SHP77 treated with DMSO at 0.1 percent for 48 hours (cell line): Measurements from ENCODE around the gene GLB1L3.
"Not testable (repeated sequence)": the region's sequence is repeated elsewhere in the genome, so short reads cannot be mapped to it uniquely, and the experiment has no call there.

Source experiments
- DNase-seq: peaks from one replicate; lab custom pipeline; 2025; lab: John Stamatoyannopoulos, UW

Gene GLB1L3

DNA sequence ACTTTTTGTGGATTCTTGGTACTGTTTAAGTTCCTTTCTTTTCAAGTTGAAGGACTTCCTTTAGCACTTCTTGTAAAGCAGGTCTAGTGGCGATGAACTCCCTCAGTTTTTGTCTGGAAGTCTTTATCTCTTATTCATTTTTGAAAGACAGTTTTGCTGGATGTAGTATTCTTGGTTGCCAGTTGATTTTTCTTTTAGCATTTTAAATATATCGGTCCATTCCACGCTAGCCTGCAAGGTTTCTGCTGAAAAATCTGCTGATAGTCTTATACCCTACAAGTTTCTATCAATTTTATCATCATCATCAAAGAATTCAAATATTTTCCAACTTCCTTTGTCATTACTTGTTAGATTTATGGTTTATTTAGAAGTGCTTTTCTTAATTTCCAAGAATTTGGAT lies 40.9 kb downstream of the GLB1L3 start:
- DNase-seq: no peak

DNA sequence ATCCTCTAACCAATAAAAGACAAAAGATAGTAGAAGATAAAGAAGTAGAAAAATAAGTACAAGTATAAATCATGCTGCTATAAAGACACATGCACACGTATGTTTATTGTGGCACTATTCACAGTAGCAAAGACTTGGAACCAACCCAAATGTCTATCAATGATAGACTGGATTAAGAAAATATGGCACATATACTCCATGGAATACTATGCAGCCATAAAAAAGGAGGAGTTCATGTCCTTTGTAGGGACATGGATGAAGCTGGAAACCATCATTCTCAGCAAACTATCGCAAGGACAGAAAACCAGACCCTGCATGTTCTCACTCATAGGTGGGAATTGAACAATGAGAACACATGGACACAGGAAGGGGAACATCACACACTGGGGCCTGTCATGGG lies 45.2 kb downstream of the GLB1L3 start:
- not testable (repeated sequence) for DNase-seq

DNA sequence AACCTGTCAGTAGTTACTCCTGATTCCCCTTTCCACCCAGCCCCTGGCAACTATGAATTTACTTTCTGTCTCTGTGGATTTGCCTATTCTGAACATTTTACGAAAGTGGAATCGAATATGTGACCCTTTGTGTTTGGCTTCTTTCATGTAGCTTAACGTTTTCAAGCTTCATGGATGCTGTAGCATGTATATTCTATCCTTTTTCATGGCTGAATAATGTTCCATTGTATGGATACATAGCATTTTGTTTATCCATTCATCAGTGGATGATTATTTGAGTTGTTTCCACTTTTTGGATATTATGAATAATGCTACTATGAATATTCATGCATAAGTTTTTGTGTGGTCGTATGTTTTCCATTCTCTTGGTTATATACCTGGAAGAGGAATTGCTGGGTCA lies 46.4 kb downstream of the GLB1L3 start:
- DNase-seq: no peak

DNA sequence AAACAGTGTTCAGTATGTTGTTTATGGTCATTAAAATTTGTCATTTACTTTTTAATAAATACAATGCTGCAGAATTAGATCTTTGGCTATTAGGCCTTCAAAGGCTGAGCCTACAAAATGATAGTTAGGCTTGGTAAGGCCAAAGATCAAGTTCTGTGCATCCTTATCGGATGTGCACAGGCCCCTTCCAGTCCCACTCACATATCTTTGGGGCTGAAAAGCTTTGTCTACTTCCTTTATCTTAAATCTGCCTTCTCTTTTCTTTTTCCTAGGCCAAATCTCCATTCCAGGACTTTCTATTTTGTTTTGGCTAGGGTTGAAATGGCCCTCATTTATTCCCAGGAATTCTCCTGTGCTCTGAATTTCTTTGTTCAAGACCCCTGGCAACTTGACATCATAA lies 52.3 kb downstream of the GLB1L3 start:
- DNase-seq: no peak

DNA sequence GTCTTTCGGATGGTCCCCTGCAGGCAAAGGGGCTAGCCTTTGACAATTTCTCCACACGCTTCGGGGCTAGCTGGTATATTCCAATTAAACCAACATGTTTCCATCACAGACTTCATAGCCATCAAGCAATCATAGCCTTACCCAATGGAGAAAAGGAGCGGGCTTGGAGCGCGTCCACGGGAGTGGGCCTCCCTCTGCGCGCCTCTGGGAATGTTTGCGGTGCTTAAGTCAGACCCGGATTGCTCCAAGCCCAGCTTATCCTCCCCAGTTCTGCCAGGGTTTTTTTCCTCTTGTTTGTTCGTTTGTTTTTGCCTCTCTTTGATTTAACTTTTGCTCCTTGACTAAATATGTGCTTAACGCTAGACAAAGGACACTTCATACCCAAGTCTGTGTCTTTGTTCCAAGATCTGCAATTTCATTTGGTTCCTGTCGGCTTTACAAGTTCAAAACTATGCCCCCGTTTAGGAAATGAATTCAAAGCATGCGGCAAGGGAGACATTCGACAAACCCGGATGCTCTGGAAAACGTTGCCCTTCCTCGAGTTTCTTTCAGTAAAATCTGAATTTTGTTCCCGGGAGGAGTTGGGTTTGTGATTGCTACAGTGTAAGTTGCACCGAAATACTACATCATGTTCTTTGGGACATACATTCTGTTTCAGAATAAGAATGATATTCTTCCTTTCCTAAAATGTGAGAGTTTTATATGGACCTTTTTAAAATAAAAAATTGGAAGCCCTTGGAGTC lies 54.6 kb downstream of the GLB1L3 start:
- DNase-seq: no peak

DNA sequence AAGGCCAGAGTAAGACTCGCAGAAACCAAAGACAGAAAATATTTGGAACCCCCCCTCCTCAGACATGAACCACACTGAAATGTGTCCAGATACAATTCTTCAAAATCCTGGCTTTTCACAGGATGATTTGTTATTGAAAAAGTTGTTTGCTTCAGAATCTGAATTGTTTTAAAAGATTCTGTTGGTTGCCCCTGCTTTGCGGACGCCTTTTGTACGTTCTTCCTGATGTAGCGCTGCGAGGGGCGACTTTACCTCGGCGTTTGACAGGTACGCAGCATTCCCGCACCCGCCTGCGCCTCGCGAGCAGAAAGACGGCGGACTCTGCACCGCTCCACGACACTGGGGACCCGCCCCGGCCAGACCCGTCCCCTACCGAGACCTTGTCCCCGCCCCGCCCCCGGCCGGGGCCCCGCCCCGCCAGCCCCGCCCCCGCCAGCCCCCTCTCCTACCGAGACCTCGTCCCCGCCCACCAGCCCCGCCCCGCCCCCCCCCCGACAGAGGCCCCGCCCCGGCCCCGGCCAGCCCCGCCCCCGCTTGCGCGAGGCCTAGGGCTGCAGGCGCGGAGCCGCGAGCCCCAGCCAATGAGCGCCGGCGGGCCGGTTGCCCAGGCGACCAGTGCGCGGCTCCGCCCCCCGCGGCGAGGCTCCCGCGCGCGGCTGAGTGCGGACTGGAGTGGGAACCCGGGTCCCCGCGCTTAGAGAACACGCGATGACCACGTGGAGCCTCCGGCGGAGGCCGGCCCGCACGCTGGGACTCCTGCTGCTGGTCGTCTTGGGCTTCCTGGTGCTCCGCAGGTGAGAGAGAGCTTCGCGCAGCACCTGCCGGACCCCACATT lies 55.4 kb downstream of the GLB1L3 start, which contains the start of gene GLB1L2:
Gene GLB1L2, plus strand, starts transcription at position 635 of the 835 bp plus-strand sequence. Its CDS starts 74 bp downstream, at position 709.
- no peak for DNase-seq

DNA sequence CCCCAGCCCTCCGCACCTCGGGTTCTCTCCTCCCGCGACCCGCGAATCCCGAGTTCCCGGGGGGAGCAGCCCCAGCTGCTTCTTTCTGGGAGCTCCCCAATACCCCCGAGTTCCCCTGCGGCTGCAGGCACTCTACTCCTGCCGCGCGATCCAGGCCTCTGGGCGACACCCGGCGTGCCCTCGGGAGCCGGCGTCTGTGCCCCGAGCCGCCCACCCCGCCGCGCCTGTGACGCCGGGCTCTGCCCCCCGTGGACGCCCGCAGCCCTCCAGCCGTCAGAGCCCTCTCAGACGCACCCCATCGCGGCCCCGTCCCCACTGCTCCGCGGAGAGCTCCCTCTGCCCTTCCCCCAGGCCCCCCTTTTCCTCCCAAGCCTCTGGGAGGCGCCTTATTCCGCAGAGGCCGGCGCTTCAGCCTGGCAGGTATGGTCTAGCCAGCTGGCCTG lies 56.0 kb downstream of the GLB1L3 start:
- no peak for DNase-seq

DNA sequence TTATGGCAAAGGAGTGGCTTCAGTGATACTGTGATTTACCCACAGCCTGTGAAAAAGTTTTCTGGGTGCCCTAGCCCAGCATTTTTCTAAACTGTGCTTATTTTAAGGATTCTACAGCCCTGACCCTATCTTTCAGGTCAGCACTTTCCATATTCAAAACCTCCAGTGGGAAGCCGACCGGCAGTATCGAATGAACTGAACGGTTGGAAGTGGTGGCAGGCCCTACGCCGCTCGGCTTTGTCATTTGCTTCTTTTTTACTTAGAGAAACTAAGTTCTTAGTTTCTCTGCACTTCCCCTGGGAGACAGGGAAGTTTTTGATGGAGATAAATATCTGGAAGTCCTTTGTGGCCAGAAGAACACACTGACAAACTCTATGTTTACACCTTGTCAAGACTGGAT lies 56.6 kb downstream of the GLB1L3 start:
- DNase-seq: no peak

DNA sequence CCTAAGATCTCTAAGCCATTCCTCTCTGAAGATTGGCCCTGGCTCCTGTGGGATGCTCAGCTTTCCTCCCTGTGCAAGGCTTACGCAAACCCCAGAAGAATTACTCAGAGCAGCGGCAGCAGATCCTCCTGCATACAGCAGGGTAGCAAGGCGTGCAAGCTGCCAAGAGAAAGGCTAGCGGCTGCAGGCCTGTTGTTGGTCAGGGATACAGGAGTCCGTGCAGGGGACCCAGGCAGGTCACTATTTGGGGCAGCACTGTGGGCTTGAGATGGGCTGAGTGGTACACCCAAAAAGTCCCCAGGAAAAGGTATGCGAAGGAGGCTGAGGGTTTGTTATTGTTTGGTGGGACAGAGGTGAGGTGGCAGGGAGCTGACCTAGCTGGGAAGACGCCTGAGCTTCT lies 57.1 kb downstream of the GLB1L3 start:
- DNase-seq: no peak

DNA sequence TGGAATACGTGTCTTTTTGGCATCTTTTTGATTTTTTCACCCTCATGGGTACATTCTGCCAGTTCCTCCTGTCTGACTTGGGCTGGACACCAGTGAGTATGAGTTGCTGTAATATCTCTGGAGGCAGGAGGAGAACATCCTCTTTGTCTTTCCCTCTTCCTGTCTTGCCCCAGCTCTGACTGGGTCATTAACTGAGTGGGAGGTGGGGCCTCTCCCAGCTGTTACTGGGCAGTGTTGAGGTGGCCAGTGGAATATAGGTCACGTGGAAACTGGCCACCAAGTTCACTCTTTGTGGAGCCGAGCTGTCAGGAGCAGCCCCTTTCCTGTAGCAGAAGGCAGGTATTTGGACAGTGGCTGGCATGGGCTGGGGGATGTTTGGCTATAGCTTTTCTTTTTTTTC lies 57.8 kb downstream of the GLB1L3 start:
- DNase-seq: no peak

DNA sequence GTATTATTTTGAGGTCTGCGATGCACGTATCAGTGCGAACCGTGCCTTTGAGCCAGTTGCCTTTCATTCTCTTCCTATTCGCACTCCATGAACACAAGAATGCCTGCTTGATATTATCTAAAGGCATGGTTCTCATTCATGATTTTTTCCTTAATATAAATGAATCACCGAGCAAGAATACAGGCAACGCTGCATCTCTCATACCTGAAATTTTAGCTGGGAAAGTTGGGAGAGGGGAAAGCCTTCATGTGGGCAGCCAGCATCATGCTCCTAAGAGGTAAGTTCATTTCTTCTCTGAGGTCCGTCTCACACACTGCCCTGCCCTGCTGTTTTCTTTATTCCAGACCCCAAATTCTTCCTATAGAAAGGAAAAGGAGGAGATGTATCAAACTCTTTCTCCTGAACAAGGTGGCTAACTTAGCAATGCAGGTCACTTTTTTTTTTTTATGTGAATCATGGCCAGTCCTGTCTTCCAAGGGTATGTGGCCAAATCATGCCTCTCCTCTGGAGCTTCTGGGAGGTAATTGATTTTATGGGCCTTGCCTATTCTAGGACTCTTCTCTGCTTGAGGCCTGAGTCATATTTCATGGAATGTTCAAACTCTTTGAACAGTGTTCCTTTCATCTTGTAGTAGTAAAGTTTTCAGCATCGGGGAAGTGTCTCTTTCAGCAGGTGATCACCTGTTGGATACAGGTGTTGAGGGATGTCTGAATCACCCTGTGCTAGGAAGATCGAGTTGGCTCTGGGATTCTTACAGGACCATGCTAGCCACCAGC lies 58.8 kb downstream of the GLB1L3 start:
- DNase-seq: no peak

DNA sequence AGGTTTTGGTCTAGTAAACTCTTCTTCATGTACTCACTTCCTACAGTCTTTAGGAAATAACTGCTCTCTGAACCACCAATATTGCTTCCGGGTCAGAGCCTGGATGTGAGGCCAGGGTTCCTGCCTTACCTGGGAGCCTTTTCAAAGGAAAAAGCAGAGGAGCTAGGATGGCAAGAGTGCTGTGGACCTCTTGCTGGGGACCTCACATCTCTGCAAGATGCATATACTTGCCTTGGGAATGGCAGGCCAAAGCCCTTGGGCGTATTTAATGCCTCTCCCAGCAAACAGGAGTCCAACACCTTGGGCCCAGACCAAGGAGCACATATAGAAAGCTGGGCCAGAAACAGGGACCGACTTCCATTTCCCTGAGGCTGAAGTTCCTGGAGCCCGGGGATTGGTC lies 60.9 kb downstream of the GLB1L3 start:
- DNase-seq: no peak

DNA sequence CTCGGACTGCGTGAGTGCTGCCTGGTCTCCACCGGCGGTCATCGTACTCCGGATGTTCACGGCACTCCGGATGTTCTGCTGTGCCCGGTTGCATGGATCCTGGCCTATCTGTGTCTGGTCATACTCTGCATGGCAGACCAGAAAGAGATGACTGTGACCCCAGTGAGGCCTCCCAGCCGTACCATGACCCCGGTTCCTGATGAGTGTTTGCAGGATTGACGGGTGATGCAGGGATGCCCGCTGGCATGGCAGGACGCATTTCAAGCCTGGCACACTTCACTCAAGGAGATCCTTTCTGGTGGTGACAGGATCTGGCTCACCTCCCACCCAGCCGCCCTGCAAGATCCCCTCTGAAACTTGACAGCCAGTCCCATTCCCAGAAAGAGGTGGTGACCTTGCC lies 61.9 kb downstream of the GLB1L3 start:
- DNase-seq: no peak

DNA sequence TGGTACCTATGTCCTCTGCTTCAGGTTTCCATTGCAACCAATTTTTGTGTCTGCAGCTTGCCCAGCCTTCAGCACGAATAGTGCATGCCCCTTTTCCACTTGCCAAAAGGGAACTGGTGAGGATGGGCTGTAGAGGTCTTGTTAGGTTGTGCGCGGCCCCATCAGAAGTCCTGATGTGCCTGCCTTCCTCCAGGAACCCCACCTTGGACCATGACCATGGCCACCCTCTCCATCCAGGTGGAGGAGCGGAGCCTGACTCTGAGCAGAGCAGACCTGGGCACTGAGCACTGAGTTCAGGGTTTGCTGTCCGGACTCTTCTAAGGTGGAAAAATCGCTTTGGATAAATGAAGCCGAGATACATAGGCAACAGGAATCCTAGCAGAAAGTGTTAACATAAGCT lies 62.5 kb downstream of the GLB1L3 start:
- no peak for DNase-seq

DNA sequence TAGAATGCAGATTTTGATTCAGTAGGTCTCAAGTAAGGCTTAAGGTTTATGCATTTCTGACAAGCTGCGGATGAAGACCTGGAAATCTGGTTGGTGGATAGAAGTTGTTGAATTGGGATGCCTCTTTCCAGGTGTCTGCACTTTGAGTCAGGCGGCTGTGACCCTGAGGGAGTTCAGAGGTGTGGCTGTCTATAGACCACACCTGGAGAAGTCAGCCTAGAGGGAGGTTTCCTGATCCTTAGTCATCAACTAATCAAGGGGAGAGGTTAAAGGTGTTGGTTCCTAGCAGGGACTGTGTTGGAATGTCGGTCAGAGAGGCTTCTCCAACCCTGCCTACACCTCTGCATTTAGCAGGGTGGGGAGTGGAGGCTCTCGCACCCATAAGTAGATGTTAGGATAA lies 63.6 kb downstream of the GLB1L3 start:
- DNase-seq: no peak

DNA sequence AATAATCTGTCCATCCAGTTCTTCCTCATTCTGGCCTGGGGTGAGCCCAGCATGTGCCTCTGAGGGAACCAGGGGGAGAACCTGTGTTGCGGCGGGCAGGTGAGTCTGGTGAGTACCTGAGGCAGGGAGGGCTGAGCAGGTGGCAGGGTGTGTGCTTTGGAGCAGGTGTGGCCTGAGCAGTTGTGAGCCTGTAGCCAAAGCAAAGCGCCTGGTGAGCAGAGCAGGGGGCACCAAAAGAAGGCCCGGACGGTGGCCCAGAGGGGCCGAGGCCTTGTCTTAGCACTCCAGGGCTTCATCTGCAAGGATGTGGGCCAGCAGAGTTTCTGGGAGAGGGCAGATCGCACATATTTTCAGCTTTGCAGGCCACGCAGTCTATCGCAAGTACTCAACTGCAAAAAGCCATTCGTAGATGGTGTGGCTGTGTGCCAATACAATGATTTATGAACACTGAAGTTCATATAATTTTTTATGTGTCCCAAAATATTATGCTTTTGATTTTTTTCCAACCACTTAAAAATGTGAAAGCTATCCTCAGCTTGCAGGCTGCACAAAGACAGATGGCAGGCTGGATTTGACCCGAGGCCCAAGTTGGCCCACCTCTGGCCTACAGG lies 64.3 kb downstream of the GLB1L3 start:
- DNase-seq: no peak

DNA sequence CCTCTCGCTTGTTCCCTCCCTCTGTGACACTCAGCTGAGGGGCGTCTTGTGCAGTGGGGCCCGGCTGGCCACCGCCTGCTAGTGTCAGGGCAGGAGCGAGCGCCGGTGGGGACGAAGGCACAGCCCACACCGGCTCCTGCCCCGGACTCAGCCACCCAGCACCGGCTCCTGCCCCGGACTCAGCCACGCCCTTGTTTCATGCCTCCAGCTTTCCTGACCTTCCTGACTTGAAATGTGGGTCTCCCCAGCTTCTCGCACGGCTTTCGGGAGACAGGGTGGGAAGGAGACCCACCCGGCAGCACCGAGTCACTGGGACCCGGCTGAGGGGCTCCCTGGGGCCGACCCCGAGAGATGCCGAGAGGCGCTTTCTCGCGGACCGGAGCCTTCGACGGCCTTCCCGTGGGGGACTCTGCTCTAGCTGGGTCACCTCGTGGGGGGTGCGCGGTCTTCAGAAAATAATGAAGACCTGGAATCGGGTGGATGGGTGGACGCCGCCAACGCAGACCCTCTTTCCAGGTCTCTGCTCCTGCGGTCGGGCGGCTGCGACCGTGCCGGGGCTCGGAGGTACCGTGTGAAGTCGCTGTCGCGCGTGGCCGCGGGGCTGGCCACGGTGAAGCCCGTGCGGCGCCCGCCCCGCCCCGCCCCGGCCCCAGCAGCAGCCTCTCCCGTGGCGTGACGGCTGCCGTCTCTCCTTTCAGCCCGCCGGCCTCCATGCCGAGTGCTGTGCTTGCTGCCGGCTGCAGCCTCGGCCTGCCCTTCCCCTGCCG lies 65.8 kb downstream of the GLB1L3 start:
- no peak for DNase-seq

DNA sequence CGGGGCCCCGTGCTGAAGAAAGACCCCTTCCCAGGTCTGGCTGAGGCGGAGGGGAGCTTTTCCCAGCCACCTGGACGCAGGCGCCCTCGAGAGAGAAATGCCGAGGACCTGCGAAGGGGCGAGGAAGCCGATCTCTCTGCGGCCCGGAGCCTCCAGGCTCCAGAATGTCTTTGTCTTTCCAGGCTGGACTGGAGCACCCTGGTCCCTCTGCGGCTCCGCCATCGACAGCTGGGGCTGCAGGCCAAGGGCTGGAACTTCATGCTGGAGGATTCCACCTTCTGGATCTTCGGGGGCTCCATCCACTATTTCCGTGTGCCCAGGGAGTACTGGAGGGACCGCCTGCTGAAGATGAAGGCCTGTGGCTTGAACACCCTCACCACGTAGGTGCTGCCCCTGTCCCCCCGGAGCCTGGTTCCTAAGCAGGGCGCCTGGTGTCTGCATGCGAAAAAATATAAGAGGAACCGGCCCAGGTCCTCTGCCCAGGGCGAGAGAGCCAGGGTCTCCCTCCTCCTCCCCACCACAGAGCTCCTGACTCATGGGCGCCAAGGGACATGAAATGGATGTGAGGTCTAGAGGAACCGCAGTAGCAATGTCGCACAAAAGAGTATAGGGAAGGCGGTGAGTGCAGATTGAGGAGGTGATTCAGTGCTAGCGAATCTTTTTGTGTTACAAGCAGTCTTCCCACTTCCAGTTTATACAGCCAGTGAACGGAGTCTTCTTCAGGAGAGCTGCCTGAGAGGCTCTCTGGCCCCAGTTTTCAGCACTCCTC lies 66.6 kb downstream of the GLB1L3 start:
- no peak for DNase-seq

DNA sequence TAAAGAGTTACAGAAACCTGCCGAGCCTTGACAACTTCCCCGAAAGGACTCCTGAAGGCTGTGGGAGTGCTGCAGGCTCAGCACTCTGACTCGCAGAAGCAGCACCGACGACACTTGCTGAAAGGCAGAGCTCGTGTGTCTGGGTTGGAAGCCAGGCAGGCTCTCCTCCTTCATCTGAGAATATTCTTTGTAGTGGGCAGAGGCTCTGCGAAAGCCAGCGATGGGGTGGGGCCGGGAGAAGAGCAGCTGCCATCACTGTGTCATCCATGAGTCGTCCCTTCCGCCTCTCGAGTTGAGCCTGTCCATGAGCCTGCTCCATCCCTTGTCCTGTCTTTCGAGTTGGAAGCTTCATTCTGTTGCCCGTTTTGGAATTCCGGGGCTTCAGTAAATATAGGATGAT lies 67.5 kb downstream of the GLB1L3 start:
- DNase-seq: no peak

DNA sequence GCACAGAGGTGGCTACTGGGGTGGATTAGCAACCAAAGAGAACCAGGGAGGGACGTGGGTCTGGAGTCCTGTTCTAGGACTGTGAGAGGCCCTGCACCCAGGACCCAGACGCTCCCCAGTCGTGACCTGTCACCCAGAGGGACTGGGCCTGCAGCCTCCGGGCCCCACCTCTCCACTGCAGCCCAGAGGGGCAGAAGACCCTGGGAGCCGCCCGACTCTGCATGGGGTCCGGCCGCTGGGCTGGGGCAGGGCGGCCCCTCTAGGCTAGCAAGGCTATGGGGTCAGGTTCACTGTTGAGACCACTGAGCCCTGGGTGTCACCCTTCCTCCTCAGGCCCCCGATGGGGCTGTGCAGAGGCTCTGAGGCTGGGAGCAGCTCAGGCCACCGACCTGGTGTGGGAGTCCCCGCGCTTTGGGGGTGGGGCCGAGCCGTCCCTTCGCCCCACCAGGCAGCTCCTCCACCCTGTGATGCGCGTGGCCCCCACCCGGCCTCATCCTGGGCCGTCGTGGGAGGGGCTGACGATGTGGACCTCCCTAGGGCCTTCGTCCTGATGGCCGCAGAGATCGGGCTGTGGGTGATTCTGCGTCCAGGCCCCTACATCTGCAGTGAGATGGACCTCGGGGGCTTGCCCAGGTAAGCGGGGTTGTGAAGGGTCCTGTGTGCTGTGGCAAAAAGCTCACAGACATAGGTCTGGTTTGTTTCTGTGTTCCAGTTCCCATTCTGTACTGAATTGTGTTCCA lies 68.5 kb downstream of the GLB1L3 start:
- DNase-seq: not testable (repeated sequence)
